HG03095 (cell line): ENCODE data around the gene UMOD.

Experiments used
- ATAC-seq: cut with Tn5 transposase; IDR thresholded peaks from one replicate; pipeline ENCODE4 v1.9.1; 2021; ENCODE audit warnings: moderate library complexity; ENCODE audit not compliant: unreplicated experiment

The UMOD gene

DNA sequence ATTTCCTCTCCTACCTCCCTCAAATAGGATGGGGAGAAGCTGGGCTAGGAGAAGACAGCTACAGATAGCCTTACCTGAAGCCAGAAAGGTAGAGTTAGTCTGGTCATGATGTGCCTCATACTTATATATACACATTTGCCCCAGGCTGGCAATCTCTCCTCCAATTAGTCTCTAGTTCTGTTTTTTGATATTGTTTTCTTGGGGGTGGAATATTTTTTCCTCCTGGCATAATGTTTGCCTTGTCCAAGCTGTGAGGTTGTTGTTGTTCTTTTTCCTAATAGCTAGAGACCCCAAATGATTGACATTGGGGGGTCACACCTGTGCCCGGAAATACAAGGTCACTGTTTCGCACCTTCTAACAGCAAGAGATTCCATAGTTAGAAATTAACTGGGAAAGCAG is at the start of gene UMOD:
Gene UMOD, minus strand, starts transcription at position 101 of the 400 bp plus-strand sequence. CDS start 1,978 bp downstream, outside the sequence.
- no peak for ATAC-seq

DNA sequence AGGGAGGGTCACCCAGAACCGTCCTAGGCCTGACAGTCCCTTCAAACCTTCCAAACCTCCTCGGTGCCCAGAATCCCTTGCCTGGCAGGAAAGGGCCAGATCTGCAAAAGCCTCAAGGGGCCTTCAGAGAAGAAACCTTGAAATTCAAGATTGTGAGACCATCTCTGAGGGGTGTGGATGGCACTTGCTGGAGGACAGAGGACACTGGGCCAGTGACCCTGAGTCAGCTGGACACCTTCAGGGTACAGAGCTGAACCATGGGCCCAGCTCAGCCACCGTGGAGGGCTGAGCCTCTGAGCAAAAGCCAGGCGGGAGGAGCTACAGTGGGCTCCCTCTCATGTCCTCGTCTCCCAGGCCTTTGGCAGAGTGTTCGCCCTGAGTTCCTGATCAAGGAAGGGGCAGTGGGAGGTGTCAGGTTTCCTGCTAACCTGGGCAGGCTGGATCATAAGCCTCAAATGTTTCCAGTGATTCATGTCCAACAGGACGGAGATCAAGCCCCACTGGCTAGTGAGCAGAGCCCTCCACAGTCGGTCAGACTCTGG is 49.0 kb upstream of the UMOD start:
- no peak for ATAC-seq

- ATAC-seq, result no peak
Observed at GRCh38 chr16:20401066-20401465, 48.6 kb upstream of the UMOD start.

DNA sequence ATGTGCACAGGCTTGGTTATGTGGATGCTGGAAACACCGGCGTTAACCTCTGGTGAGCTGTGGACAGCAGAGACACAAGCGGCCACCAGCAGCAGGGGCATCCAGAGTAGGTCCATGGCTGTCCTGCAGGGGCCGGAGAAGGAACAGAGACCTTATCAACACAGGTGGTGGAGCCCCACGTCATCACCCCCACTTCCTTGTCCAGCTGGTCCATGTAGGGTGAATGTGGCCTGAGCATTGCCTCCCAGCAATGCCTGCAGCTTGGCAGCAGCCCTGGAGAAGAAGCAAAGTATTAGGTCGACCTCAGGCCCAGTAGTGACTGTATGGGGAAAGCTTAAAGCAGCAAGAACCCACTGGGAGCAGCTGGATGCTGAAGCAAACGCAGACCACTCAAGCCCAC is 46.7 kb upstream of the UMOD start:
- ATAC-seq, result no peak

- no peak for ATAC-seq
Observed at GRCh38 chr16:20398603-20399002, 46.1 kb upstream of the UMOD start.

GRCh38 chr16:20397468-20398074 is 45.1 kb upstream of the UMOD start:
- ATAC-seq, result no peak

GRCh38 chr16:20396846-20397467 is 44.4 kb upstream of the UMOD start:
- no peak for ATAC-seq

GRCh38 chr16:20395946-20396345 is 43.4 kb upstream of the UMOD start:
- ATAC-seq, result no peak

GRCh38 chr16:20393801-20394577 is 41.5 kb upstream of the UMOD start:
- ATAC-seq, result no peak

- no peak for ATAC-seq
Observed at GRCh38 chr16:20391045-20391444, 38.5 kb upstream of the UMOD start.

GRCh38 chr16:20388854-20389253 is 36.3 kb upstream of the UMOD start:
- ATAC-seq, result no peak

DNA sequence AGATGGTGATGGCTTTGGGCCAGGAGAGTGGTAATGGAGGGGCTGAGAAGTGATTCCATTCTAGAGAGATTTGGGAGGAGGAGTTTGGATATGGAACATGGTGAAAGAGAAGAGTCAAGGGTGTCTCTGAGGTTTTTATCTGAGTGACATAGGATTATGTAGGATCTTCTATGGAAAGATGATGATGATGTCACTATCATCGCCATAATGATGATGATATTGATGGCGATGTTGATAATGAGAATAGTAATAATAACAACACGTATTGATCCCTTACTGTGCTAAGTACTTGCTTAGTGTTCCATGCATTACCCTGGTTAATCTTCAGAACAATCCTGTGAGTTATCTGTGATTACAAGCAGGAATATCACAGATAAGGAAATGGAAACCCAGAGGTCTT is 35.5 kb upstream of the UMOD start:
- no peak for ATAC-seq

DNA sequence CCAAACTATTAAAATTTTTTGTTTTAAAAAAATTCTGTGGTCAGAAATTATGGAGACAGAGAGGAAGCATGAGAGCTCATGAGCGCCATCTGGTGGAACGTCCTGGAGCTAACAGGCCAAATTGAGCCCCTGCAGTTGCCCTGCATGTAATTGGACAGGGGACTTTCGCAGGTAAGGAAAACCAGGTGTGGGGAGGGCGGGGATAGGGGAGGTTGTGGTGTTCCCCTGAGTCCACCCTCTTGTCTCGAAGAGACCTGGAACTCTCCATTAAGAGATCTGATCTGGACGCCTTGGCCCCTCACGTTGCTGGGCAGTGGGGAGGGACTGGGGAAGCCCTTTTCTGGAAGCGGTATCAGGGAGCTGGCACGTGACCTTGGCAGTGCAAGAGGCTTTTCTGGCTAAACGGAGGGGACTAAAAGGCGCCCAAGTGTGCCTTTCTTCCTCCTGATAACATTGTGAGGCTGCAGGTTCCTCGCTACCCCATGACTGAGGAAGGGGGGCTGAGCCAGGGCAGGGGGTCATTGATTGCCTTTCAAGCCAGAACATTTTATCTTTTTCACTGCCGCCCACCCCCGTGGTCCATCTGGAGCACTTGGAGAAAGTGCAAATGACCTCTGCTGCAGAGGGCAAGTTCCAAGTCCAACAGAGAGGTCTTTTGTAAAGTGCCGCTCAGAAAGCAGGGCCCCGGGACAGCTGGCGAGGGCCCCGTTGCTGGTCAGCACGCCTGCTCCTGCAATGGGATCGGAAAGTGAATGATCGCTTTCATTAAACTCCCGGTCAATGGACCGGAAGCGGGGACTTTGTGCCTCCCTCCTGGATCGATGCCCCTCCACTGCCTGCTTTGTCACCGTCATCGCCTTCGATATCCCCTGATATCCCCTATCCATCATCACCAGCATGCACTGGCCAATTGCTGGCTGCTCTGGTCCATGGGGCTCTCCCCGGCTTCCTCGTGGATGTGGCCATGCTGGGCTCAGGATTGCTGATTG is 33.6 kb upstream of the UMOD start:
- no peak for ATAC-seq

DNA sequence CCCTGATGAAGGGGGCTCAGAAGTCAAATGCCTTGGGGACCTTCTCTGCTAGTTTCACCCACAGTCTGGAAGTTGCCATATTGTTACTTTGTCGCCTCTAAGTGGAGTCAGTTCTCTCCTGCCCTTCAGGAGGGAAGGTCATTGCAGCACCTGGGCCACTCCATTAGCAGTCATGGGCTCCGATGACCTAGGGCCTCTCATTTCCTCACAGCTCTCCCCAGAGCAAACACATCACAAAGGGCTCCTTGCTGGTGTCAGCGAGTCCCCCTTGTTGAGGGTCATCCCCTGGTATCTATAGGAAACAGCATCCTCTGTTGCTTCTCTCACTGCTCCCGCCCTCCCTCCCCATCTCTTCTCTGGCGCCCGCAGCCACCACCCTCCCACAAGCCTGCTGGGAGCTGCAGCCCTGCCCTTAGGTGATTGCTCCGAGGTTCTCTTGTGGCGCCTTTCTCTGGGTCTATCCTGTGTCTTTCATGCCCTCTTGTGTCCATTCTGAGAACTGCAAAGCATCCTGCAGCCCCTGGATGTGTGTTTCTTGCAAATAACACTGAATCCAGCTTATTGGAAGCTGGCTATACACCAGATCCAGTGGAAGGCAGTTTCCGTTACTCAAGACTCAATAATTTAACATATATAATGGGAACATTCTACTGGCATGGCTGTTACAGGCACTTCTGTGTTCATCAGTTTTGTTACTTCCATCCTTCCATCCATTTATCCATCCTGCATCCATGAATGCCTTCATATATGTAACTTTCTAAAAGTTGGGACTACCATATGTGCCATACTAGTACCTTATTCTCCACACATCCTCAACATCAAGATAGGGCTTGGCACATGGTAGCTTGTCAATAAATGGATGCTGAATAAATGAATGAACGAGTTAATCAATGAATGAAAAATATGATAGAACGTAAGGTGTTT is 30.9 kb upstream of the UMOD start:
- no peak for ATAC-seq

DNA sequence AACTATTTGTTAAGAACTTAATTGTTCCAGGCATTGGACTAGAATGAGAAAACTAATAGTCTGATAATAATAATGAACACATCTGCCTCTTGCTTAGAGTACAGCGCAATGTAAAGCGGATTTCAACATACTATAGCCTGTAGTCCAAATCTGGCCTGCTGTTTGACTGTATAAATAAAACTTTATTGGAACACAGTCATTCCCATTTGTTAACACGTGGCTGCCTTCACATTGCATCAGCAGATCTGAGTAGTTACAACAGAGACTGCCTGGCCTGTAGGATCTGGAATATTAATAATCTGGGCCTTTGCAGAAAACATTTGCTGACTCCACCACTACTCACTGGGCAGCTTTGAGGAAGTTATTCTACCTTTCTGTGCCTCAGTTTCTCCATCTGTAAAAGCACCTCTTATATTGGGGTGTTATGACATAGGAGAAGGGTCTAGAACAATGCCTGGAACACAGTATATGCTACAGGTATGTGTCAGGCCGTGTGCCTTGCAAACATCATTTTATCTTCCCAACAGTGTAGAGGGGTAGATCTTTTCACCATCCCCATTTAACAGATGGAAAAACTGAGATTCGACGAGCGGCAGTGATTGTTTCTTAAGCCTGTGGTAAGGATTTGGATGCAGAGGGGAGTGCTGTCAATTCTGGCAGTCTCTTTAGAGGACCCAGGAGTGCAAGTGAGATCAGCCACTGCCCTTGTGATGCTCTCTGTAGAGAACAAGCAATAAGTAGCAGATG is 29.9 kb upstream of the UMOD start:
- ATAC-seq, result no peak

DNA sequence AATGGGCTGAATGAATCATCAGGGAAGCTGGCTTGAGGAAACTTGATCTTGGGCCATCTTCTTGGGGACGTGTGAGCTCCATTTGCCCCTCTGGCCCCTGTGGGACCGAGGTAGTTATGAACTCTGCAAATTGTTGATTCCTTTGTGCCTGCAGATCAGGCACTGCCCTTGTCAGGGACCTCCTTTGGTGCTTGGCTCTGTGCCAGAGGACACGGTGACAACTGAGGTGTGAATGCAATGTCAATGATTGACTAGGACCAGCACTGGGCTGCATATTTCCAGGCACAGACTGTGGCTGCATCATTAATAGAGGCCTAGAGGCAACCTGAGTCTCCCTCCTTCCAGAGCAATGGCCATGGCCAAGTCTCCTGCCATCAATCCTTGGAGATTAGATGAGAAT is 28.3 kb upstream of the UMOD start:
- ATAC-seq, result no peak

DNA sequence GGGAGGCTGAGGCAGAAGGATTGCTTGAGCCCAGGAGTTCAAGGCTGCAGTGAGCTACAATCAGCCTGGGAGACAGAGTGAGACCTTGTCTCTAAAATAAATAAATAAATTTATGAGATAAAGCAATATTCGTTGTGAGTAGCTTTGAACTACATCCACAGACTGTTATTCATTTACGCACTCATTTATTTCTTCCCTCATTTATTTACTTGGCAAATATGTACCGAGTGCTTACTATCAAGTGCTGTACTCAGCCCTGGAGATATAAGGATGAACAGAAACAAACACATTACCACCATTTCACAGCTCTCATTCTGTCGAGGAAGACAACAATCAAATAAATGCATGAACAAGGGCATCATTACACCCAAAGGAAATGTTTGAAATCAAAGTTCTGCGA is 24.7 kb upstream of the UMOD start:
- ATAC-seq, result no peak

DNA sequence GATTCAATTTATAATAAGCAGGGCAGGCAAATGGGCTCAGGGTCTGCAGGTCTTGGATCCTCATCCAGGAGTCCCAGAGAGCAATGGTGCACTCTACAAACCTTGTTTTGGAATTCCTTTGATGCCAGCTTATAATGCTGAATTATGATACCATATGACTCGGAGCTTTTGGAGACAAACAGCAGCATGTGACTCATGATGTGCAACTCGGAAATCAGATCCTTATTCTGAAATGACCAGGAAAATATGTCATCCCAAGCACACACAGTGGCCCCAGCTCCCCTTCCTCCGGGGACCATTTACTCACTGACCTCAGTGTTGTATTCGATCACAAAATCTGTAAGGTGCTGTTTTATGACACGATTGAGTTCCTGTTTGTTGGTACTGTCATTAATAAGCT is 20.2 kb upstream of the UMOD start:
- no peak for ATAC-seq

DNA sequence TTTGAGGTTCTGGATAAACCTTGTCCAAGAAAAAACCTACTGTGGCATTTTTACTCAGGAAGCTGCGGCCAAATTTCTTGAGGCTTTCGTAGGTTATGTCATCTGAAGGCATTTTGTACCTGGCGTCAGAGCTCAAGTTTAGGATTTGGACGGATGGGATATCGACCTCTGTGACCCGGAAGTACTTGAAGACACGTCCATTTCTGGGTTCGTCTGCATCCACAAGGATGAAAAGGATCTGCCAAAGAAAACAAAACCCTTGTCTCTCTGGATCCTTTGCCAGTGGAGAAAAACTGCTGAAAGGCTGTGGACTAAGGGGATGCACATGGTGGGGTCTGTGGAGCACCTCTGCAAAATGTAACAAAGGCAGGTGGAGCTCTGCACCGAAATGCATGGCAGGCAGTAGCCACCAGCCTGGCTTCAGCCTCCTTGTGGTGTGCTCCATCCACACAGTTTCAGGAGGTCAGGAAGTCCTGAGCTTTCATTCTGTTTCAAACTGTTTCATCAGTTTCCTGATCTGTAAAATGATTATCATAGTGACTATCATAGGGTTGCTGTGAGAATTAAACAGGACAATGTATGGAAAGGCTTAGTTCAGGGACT is 17.0 kb upstream of the UMOD start:
- ATAC-seq, result no peak
